Thyroid gland (tissue), 4 donors: ENCODE measurements around the gene LRFN2.

Source experiments
- CTCF ChIP-seq, 6 experiments: fragments of 200-600 bp in 3 of 6; fragments of 450-650 bp in 3 of 6; sonication (generic) in 3 of 6; IDR thresholded peaks; one replicate each; pipeline ENCODE4 v1.5.1; 2016 to 2019; ENCODE audit warnings: antibody characterized with exemption in 6 of 6, mild to moderate bottlenecking in 2 of 6, inconsistent platforms in 1 of 6, moderate library complexity in 1 of 6
- POLR2A ChIP-seq, 2 donors: fragments of 450-650 bp; IDR thresholded peaks; one replicate each; pipeline ENCODE4 v1.6.1; 2017; ENCODE audit warnings: antibody characterized with exemption in 2 of 2, mild to moderate bottlenecking in 2 of 2, moderate library complexity in 1 of 2

DNA sequence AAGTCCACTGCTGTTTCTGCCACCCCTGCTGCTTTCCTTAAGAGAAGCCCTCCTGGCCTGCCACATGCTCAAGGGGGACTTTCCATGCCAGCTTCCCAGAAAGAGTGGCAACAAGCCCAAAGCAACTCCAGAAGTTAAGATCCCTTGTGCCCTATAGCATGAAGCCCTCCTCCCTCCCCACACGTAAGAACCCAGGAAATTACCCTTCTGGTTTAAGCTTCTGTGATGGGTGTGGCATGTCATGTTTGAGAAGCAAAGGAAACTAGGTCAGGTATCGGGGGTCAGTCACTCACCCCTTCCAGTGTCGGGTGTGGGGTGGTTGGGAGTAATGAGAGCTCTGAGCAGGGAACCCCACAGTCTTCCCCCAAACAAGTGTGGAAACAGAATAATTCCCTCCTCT, 196.1 kb downstream of the LRFN2 start:
- no peak for TF ChIP-seq CTCF (IDR thresholded peaks at IDR 0.05)
- no peak for TF ChIP-seq POLR2A (IDR thresholded peaks at IDR 0.05)
